Embryonic facial prominence (tissue), 1 donor: ENCODE data around the gene BAIAP3.

Experiments used
- DNase-seq: peaks from one replicate; pipeline ENCODE4 v3.0.0-alpha.2; 2016; ENCODE audit errors: extremely low spot score

BAIAP3 gene

DNA sequence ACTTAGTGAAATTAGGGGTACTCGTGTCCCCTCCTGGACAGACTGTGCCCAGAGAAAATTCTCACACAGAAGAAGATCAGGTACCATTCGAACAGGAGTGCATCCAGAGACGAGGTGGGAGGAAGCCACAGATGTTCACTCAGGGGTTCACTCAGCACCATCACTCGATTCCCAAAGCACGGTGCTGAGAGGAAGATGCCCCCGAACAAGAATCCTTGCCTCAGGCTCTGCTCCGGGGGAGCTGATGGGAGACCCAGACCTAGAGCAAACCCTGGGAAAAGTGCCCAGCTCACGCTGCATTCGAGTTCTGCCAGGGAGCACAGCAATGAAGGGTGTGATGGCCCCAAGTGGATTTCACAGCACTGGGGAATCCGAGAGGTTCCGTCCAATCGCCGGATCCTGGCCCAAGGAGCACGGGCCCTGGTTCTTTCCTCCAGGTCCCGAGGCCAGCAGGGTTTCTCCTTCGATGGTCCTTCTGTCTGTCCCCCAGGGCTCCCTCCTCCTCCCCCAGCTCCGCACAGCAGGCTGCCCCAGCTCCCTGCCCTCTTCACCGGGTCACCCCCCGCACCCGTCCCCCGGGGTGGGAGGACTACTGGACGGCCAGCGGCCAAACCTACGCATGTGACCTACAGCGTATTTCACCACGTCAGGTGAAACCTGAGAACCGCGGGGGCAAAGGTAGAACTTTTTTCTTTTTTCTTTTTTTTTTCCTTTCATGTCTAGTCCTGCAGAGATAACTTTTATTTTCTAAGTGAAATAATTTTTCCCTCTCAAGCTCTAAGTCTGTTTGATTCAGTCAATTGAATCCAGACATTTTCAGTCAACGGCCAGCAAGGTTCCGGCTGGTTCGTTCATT is 34.2 kb upstream of the BAIAP3 start:
- DNase-seq, result no peak

DNA sequence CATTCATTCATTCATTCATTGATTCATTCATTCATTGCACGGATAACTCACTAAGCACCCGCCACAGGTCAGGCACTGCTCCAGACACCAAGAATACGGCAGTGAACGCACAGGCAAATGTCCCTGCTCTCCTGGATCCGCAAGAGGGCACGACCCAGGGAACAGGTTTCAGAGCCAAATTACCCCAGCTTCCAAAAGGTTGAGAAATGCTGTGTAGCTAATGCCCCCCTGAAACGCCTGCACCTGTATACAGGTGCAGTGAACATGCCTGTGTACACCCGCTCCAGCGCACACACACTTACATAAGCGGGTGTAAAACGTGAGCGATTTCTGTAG is 33.6 kb upstream of the BAIAP3 start:
- DNase-seq, result no peak

DNA sequence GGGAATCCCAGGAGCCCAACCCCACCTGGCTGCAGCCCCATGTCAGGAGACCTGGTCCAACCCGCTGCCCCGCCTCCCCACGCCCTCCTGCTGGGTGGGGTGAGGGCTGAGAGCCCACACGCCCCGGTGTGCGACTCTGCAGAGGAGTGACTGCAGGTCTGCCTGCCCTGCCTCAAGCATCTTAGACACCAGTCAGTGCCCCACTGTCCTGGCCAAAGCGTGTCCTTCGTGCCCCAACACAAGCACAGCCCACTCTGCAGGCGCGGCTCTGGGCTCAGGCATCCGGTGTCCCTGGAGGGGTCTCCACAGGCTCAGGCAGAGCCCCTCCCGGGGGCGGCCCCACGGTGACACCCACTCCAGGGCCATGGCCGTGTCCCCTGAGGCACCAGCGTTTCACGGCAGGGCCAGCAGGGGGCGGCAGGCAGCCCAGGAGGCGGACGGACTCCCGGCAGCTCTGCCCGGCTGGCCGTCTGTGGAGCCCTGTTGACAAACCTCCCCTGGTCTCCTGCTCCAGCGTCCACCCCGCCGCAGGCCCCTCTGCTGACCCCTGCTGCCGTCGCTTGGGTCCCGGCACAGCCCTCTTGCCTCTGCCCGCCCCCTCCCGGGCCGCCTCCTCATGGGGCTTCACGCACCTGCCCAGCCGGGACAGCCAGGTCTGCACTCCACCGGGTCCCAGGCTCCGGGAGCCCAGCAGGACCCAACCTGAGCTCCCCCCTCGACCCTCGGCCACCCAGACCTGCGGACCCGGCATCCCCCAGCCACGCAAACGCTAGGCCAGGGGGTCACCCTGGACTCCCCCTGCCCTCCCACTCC is 32.6 kb upstream of the BAIAP3 start:
- DNase-seq, result no peak

DNA sequence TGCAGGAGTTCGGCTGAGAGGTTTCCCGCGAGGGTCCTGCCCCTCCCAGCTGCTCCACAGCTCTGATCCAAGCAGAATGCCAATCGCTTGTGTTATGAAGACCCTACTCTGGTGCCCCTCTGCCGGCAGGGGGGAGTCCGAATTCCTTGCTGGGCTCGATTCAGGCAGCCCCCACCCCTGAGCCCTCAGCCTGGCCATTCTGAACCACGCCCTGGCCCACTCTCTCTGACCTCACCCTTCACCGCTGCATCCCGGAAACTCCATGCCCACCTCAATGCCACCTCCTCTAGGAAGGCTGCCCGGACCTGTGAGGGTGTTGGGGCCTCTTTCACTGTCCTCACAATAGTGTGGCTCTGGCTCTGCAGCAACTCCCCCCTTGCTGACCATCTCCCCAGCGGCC is 31.9 kb upstream of the BAIAP3 start:
- no peak for DNase-seq

DNA sequence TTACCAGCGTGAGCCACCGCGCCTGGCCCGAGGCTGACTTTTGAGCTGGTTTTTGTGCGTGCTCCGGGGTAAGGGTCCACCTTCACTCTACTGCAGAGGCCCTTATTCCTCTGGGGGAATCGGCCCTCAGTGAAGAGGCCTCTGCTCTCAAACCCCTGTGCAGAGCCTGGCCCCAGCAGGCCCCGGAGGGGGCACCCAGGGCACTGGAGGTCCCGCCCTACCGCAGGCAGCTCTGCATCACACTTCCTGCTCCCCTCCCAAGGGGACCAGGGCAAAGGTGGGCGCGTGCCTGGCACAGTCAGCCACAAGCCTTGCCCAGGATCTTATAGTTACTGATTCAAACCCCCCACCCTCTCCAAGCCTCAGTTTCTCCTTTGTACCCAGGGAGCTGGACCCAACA is 27.6 kb upstream of the BAIAP3 start:
- DNase-seq, result no peak

DNA sequence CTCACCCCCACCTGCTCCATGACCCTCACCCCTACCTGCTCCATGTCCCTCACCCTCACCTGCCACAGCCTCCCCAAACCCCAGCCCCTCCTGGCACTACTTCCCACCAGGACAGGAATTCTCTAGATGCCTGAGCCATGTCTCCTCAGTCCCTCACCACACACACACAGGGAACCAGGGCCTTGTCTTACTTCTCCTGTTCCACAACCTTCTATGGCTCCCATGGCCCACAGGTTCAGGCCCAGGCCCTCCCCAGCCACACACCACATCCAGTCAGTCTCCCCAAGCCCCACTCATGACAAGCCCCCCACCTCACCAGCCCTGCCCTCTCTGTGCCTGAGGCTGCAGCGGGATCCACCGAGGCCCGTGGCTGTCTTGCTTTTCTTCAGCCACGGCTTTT is 27.1 kb upstream of the BAIAP3 start:
- DNase-seq, result no peak

DNA sequence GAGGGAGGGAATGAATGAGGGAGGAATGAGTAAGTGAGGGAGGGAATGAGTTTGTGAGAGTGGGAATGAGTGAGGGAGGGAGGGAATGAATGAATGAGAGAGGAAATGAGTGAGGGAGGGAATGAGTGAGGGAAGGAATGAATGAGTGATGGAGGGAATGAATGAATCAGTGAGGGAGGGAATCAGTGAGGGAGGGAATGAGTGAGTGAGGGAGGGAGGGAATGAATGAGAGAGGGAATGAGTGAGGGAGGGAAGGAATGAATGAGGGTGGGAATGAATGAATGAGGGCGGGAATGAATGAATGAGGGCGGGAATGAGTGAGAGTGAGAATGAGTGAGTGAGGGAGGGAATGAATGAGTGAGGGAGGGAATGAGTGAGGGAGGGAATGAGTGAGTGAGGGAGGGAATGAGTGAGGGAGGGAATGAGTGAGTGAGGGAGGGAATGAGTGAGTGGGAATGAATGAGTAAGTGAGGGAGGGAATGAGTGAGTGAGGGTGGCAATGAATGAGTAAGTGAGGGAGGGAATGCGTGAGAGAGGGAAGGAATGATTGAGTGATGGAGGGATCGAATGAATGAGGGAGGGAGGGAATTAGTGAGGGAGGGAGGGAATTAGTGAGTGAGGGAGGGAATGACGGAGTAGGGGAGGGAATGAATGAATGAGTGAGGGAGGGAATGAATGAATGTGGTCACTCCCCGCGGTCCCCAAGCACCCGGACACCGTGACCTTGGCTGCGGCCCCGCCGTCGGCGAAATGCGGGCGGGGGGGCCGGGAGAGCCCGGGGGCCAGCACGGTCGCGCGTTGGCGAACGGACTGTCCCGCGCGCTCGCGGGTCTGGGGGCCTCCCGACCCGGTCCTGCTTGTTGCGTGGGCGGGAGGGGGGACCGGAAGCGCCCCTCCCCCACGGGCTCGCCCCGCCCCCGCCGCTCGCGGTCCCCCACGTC is 25.1 kb upstream of the BAIAP3 start:
- DNase-seq, result peak; percentile 23

DNA sequence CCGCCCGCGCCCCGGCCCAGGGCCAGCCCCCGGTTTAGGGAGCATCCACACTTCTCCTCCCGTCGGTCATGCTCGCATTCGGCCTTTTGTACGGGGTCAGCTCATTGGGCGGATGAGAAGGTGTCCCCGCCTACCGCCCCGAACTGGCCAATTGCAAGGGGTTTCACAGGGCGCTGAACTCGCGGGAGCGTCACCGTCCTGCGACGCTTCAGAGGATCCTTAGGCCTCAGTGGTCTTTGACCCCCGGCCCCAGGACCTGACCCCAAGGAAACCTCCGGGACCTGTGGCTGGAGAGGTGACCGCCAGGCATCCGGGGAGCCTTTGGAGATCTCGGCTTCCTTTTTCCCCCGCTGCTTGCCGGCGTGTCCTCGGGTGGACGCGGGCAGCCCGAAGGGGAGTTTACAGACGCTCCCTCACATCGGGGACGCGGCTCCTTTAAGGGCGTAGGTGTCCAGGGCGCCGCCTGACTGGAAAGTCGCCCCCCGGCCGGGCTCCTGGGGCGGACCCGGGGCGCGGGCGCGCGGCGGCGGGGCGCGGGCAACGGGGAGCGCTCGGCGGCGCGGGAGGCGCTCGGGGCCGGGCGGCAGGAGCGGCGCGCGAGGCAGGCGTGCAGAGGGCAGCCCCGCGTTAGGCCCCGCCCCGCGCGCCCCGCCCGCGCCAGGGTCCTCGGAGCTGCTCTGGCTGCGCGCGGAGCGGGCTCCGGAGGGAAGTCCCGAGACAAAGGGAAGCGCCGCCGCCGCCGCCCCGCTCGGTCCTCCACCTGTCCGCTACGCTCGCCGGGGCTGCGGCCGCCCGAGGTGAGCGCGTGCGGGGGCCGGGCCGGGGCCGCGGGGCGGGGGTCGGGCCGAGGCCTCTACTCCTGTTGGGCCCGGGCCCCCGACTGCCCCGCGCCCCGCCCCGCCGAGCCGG is 24.2 kb upstream of the BAIAP3 start, which contains the start of gene UBE2I:
UBE2I (plus strand) TSS at position 660 of the 909 bp plus-strand sequence. CDS start 4,395 bp downstream, outside the sequence.
- peak; percentile 96 for DNase-seq

DNA sequence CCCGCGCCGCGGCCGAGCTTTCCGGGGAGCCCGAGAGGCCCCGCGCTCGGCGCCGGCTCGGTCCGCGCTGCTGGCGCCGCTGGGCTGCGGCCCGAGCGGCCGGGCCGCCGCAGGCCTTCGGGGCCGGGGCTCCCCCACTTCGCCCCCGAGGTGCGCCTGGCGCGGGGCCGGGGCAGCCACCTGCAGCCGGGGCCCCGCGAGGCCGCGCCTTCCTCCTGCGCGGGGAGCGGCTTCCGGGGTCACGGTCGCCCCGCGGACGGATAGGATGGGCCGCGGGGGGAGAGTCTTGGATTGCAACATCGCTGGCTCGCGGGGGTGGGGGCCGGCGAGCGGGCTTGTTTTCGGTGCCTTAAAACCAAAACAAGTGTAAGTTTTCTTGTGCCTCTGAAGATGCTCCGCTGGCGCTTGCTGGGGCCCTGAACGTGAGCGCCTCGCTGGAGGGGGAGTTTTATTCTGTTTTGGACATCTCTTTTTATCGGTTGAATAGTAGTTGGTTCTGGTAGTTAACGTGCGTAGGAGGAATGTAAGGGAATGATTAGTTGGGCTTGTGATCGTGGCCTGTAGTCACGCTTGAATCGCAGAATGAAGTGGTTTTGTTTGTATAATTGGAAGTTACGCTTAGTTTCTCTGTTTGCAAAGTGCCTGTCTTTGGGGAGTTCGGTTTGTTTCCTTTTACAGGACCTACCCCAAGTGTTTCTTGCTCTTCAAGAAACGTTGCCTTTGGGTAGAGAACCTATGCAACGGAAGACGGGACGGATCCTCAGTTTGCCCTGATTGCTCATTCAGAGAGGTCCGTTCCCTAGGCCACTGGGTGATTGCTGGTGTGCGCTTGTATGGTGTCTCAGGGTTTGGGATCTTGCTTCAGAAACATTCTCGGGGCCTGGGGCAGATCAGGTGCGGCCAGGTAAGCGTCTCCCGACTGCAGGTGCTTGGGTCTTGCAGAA is 23.3 kb upstream of the BAIAP3 start:
- DNase-seq, result no peak

DNA sequence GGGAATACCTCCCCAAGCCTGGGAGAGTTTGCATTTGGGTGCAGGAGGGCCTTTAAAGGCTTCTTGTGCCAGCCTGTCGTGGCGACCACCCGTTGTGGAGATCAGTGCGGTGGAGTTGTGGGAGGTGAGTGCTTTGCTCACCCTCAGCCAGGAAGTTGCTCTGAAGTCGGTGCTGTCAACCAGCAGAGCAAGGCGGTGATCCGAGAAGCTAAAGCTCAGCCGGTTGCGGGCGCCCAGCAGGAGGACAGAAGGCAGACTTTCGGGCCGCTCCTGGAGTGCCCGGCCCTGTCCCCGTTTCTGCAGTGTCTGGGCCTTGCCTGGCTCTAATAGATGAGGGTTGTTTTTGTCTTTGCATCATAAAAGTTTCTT is 22.6 kb upstream of the BAIAP3 start:
- no peak for DNase-seq

DNA sequence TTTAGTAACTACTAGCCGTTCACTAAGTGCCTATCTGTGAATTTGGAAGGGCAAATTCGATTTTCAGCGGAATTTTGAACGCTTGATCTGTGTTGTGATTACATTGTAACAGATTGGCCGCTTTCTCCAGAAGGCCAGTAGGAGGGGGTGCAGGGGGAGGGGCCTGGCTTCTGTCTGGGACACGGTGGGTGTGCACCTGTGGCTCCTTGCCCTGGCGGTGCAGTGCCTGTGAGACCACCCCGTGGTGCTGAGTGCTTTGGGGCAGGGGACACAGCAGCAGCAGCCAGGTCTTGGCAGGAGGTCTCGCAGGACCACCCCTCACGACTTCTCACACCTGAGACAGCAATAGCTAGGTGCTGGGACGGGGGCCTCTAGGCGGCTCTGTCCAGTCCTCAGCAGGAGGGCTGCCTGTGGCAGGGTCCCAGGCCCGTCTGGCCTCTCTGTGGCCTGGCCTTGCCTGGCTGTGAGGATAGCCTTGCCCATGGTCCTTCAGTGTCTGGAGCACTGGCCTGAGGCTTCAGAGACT is 22.2 kb upstream of the BAIAP3 start:
- no peak for DNase-seq

DNA sequence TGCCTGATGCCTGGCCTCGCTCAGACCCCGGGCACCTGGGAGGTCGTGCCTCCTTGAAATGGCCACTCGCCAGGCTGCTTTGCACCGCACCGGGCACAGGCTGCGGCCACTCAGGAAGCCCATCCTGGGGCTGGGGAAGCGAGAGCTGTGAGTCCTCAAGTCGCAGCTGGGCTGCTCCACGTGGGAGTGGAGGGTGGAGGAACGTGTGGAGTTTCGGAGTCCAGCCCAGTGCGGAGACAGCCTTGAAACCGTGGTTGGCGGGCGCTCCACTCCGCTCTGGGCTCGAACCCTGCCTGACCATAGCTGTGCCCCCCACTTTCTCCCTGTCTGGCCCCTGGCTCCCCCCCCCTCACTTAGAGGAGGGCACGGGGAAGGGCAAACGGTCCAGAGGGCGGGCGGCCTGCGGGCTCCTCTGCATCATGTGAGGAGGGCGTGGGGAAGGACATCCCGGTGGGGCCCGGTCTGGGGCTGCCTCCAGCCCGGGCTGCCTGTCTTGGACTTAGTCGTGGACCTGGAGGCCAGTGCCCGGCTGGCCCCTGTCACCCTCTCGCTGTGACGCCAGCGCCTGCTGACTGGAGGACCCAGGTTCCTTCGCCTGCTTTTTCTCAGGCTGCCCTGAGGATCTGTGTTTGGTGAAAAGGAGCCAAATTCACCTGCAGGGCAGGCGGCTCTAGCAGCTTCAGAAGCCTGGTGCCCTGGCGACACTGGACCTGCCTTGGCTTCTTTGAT is 21.5 kb upstream of the BAIAP3 start:
- DNase-seq, result no peak

DNA sequence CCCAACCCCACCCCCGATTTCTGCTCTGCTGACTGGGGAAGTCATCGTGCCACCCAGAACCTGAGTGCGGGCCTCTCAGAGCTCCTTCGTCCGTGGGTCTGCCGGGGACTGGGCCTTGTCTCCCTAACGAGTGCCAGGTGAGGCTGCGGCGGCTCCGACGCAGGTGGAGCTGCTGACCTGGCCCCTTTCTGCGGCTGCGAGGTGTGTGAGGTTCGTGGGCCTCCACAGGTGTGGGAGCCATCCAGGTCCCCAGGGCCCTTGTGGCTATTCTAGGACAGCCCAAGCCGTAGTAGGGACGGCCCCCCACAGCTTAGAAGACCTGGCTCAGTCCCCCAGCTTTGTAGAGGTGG is 21.0 kb upstream of the BAIAP3 start:
- no peak for DNase-seq

DNA sequence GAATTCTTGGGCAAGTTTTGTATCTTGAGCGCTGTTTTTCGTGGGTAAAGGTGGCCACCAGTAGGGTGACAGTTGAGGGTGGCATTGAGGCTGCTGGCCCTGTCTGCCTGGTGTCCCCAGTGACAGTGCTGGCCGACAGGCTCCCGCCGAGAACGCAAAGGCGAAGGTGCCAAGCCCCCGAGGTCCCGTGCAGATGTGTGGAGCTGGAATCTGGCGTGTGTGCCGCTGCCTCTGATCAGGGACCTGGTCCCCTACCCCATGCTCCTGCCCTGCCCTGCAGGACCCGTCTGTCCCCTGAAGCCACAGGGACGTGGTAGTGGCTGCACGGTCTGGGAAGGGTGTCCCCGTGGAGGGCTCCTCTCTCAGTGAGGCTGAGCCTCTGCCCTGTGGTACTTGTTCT is 20.5 kb upstream of the BAIAP3 start:
- no peak for DNase-seq

DNA sequence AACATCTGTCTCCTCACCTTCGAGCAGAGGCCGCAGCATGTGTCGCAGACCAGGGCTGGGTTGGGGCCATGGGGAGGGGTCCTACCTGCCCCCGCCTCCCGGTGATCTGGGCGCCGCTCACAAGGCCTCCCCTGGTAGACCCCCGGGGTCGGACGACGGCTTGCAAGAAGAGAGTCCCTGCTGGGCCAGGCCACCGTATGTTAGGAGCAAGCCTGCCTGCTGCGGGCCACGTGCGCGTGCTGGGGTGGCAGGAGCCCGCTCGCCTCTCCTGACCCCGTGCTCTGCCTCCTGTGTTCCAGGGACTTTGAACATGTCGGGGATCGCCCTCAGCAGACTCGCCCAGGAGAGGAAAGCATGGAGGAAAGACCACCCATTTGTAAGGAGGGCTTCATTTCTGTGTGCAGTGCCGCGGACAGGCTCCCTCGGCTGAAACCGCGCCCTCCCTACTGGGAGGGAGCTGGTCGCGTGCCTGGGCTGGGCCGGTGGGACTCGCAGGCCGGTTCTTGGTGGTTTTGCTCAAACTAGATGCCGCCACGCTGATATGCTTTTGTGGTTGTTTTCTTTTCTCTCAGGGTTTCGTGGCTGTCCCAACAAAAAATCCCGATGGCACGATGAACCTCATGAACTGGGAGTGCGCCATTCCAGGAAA is 19.6 kb upstream of the BAIAP3 start:
- no peak for DNase-seq

DNA sequence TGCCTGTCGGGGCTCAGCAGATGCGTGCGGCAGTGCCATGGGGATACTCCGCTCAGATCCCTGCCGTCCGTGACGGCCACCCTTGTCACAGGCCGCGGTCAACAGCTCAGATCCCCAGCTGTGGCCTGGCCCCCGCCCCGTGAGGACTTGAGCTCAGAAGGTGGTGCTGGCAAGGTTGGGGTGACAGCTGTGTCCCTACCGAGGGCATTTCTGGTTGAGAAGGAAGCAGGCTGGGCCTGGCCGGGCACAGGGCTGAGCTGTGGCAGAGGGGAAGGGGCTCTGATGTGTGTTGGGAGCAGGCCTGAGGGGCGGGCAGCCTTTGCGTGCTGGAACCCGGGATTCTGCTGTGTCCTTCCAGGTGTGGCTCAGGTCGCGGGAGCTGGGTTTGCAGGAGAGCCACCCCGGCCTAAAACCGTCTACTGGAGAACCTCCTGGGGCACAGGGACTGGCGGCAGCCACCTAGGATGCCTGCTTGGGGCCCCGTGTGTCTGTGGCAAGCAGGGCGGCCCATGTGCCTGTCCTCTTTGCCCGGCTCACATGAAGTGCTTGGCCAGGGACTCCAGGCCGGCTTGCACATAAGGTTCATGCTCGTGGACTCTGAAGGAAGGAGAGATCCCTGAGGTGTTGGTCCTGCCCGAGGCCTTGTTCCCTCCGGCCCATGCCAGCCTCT is 18.9 kb upstream of the BAIAP3 start:
- DNase-seq, result no peak

DNA sequence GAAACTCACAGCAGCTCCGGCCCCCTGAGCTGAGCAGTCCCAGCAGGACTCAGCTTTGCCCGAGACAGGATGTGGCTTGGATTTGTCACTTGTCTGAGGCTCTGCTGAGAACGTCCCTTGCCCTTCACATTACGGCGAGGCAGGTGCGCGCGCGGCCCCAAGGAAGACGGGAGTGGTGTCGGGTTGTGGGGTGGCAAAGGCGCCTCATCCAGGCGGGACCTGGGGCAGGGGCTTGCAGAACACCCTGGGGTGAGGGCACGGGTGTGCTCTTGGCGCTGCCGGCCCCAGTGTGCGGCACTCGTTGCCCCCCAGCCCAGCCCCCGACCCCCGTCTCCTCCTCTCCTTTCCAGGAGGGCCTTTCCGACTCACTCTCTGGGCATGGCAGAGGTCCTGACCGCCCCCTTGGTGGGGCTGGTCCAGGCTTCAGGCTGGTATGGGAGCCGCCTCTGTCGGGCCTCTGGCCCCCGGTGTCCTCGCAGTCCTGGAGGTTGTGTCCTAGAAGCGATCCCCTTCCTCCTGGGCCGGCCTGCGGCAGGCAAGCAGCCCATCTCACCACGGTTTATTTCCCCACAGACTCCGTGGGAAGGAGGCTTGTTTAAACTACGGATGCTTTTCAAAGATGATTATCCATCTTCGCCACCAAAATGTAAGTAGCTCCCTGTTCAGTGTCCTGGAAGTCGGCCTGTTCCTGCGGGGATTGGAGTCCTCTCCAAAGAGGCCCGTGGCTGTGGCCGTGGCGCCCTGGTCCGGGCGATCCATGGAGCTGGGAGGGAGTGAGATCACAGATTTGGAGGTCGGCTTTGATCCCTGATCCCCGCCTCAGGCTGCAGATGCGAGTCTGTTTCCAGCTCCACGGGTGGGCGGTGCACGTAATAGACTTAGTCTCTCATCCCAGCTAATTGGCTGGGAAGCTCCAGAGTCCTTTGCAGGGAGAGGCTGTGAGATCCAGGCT is 18.1 kb upstream of the BAIAP3 start:
- no peak for DNase-seq
